Suprapubic skin (tissue), 4 donors: ENCODE data around the gene PTPN14.

Experiments
- CTCF ChIP-seq, 2 donors: fragments of 200-600 bp in 1 of 2; fragments of 450-650 bp in 1 of 2; sonication (generic) in 1 of 2; IDR thresholded peaks; one replicate each; pipeline ENCODE4 v1.5.1; 2016 to 2019; ENCODE audit warnings: antibody characterized with exemption in 2 of 2, mild to moderate bottlenecking in 1 of 2, moderate library complexity in 1 of 2
- POLR2A ChIP-seq, 2 donors: fragments of 450-650 bp; IDR thresholded peaks; one replicate each; pipeline ENCODE4 v1.6.1; 2017; ENCODE audit warnings: antibody characterized with exemption in 2 of 2, mild to moderate bottlenecking in 2 of 2, moderate library complexity in 2 of 2
- POLR2AphosphoS5 ChIP-seq, 3 donors: sonication (generic); formaldehyde crosslinking; IDR thresholded peaks; one replicate each; pipeline ENCODE4 v1.6.1; 2017; ENCODE audit warnings: antibody characterized with exemption in 3 of 3

GRCh38 chr1:214330222-214330621 is 221.2 kb downstream of the PTPN14 start:
- TF ChIP-seq CTCF (IDR thresholded peaks at IDR 0.05) (no peak), POLR2AphosphoS5 (IDR thresholded peaks at IDR 0.05) (no peak), POLR2A (IDR thresholded peaks at IDR 0.05) (no peak)
